Stimulated activated CD8-positive, alpha-beta memory T cell treated with anti-CD3 and anti-CD28 coated beads, Interleukin-15, amount 100 ng/mL, for 48 hours (primary cell): Measurements from ENCODE around the gene ACSF3.
"Not testable (repeated sequence)": the region's sequence is repeated elsewhere in the genome, so short reads cannot be mapped to it uniquely, and the experiment has no call there.

Experiments used
- DNase-seq, 2 donors: peaks; one replicate each; pipeline ENCODE4 v3.0.0-alpha.2; 2020; ENCODE audit warnings: low read depth in 2 of 2

Gene ACSF3

GRCh38 chr16:89073346-89074071 is 20.1 kb upstream of the ACSF3 start:
- DNase-seq, result no peak

GRCh38 chr16:89074072-89074674 is 19.5 kb upstream of the ACSF3 start:
- not testable (repeated sequence) for DNase-seq

- no peak for DNase-seq
Observed at GRCh38 chr16:89074803-89075688, 18.6 kb upstream of the ACSF3 start.

- no peak for DNase-seq
Observed at GRCh38 chr16:89076159-89076558, 17.5 kb upstream of the ACSF3 start.

- DNase-seq, result no peak
Observed at GRCh38 chr16:89077076-89077475, 16.6 kb upstream of the ACSF3 start.

- DNase-seq, result no peak
Observed at GRCh38 chr16:89078172-89078571, 15.5 kb upstream of the ACSF3 start.

- no peak for DNase-seq
Observed at GRCh38 chr16:89079434-89079980, 14.1 kb upstream of the ACSF3 start.

GRCh38 chr16:89080196-89080853 is 13.3 kb upstream of the ACSF3 start:
- DNase-seq, result no peak

- no peak for DNase-seq
Observed at GRCh38 chr16:89081556-89081955, 12.1 kb upstream of the ACSF3 start.

GRCh38 chr16:89084411-89084810 is 9.2 kb upstream of the ACSF3 start:
- DNase-seq, result no peak

- DNase-seq, result no peak
Observed at GRCh38 chr16:89084814-89085612, 8.6 kb upstream of the ACSF3 start.

- no peak for DNase-seq
Observed at GRCh38 chr16:89085755-89086154, 7.9 kb upstream of the ACSF3 start.

GRCh38 chr16:89087922-89088497 is 5.6 kb upstream of the ACSF3 start:
- DNase-seq, result no peak

GRCh38 chr16:89089120-89089519 is 4.5 kb upstream of the ACSF3 start:
- DNase-seq, result no peak

GRCh38 chr16:89090182-89090630 is 3.4 kb upstream of the ACSF3 start:
- DNase-seq, result no peak

GRCh38 chr16:89090669-89091426 is 2.8 kb upstream of the ACSF3 start:
- no peak for DNase-seq

- DNase-seq, result no peak
Observed at GRCh38 chr16:89092013-89092412, 1.6 kb upstream of the ACSF3 start.

GRCh38 chr16:89093252-89093601 is 425 bp upstream of the ACSF3 start:
- DNase-seq, result not testable (repeated sequence)

- DNase-seq, result no peak
Observed at GRCh38 chr16:89094252-89094879, 714 bp downstream of the ACSF3 start.
